LoVo (cell line): ENCODE measurements around the gene PFKP.

Source experiments
- DNase-seq: peaks from one replicate; pipeline ENCODE4 v3.0.0-alpha.2; 2016; ENCODE audit warnings: low spot score

PFKP gene

GRCh38 chr10:3067118-3067858 is at the start of gene PFKP:
TSS of gene PFKP (plus strand) at chr10:3067548. CDS start at chr10:3067596, 48 bp downstream.
- DNase-seq: peak; percentile 22

DNA sequence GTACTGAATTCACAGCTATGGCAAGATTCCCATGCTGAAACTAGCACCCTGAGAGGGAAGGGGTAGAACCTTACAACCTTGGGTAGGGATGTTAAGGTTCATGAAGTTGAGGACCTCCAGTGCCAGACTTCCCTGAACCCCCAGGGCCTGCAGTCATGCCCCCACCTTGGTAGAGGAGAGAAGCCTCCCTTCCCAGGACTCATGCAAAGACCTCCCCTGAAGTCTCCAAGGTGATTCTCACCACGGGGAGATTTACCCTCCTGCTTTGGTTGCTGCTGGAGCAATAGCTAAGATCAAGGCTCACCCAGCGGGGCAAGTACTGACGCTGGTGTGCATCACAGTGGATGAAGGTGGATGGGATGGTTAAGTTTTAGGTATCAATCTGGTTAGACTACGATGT is 49.1 kb upstream of the PFKP start:
- DNase-seq: no peak

DNA sequence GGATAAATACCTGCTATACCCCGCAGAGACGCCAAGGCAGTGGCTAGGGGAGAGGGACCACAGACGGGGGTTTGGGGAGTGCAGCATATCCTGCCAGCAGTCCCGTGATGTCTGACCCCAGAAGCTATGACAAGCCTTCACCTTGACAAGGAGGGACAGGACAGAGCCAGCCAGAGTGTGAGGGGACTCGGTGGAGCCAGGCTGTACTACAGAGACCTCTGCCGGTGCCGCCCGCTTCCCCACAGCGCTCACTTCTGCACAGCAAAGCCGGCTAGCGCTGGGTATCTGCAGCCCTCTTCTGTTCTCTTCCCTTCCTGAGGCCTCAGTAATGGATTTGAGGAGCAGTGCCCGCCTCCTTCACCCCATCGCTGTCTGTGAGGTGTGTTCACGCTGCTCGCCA is 47.0 kb upstream of the PFKP start:
- no peak for DNase-seq

DNA sequence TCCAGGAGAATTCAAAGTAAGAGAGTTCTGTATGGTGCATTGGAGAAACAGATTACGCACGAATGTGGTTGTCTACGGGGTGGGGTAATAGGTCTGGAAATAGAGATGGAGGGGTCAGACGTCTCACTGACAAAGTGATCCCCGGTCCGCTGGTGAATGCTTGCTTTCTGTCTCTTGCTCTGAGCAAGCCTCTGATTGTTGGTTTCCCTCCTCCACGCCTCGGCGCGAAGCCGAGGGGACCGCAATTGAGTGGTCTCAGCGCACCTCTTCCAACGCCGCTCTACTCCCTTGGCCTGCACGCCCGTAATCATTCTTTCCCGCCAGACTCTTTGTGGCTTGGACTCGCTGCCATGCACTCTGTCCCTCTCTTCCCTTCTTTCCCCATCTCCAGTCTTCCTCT is 46.5 kb upstream of the PFKP start:
- no peak for DNase-seq

- DNase-seq: no peak
Measured at GRCh38 chr10:3022027-3022426, 45.3 kb upstream of the PFKP start.

- DNase-seq: no peak
Measured at GRCh38 chr10:3023892-3024291, 43.5 kb upstream of the PFKP start.

GRCh38 chr10:3025026-3025683 is 42.2 kb upstream of the PFKP start:
- no peak for DNase-seq

GRCh38 chr10:3027866-3028265 is 39.5 kb upstream of the PFKP start:
- DNase-seq: no peak

DNA sequence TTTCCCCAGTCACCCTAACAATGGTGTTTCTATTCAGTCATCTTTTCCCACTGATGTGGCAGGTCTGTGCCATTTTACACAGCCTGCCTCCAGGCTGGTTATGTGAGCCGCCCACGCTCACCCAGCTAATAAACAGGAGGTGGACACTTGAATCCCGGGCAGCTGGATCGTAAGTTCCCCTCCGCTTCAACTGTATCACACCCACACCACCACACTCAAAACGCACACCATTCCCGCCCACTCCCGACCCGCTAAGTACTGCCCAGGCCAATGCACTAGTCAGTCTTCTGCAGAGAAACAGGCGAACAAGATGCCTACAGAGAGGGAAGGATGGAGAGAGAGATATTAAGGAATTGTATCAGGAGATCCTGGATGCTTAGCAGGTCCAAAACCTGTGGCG is 38.9 kb upstream of the PFKP start:
- no peak for DNase-seq

- DNase-seq: no peak
Measured at GRCh38 chr10:3030765-3031164, 36.6 kb upstream of the PFKP start.

- DNase-seq: no peak
Measured at GRCh38 chr10:3031490-3031889, 35.9 kb upstream of the PFKP start.

DNA sequence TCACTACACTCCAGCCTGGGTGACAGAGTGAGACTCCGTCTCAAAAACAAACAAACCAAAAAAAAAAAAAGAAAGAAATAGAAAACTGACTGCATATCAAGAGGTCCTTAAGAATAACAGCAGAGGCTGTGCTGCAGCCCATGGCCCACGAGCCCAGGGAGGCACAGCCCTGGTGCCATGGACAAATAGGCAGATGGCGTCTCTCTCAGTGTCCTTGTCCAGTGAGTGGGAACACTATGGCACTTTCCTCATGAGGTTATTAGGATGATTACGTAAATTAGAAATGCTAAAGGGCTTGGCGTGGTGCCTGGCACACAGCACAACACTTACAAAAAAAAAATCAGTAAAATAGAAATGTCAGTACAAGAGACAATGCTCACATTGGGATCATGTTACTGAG is 33.4 kb upstream of the PFKP start:
- DNase-seq: no peak

DNA sequence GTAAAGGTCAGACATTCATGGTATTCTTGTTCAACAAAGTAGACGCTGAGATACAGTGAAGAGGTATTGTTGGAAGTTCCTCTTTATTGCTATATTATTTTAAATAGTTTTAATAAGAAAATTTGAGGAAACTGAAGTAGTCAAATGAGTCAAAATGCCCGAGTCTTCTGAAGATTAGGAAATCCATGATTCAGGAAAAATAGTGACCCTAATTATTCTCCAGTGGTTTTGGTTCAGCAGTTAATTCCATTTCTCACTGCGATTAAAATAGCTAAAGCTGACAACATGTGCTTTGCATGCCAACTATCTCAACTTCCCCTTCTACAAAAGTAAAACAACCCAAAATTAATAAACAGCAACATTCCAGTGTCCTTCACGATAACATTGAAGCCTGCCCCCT is 32.7 kb upstream of the PFKP start:
- DNase-seq: no peak

- DNase-seq: no peak
Measured at GRCh38 chr10:3036155-3037021, 31.0 kb upstream of the PFKP start.

DNA sequence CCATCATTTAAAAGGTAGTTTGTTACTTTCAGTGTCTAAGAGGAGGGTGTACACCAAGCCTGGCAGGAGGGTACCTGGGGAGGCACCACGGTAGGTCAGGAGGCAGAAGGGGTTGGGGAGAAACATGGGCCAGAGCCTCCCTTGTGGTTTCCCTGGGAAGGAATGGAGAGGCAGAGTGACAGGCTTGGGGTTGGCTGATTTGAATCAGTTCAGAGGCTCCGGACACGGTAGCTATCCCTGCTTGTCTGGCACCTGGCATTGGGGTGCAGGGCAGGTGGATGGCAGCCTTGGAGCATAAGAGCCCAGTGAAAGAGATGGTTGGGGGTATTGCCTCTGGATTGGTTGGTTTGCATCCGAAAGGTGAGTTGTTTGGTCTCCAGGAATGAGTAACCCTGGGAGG is 30.2 kb upstream of the PFKP start:
- no peak for DNase-seq

DNA sequence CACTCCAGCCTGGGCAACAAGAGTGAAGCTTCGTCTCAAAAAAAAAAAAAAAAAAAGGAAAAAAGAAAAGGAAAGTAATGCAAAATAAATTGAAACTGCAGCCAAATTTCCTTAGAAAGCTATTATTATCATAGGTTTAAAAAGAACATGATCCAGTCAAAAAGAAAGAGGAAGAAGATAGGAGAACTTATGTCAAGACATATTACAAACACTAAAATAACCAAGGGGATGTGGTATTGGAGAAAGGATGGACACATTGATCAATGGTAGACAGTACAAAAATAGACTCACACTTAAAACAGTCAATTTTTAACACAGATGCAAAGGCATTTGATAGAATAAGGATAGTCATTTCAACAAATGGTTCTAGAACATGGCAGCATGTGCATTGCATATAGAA is 27.3 kb upstream of the PFKP start:
- no peak for DNase-seq

- DNase-seq: no peak
Measured at GRCh38 chr10:3042589-3042988, 24.8 kb upstream of the PFKP start.

- DNase-seq: peak; percentile 65
Measured at GRCh38 chr10:3043512-3044368, 23.6 kb upstream of the PFKP start.

GRCh38 chr10:3045471-3046209 is 21.7 kb upstream of the PFKP start:
- DNase-seq: no peak

- DNase-seq: no peak
Measured at GRCh38 chr10:3046210-3046779, 21.1 kb upstream of the PFKP start.

DNA sequence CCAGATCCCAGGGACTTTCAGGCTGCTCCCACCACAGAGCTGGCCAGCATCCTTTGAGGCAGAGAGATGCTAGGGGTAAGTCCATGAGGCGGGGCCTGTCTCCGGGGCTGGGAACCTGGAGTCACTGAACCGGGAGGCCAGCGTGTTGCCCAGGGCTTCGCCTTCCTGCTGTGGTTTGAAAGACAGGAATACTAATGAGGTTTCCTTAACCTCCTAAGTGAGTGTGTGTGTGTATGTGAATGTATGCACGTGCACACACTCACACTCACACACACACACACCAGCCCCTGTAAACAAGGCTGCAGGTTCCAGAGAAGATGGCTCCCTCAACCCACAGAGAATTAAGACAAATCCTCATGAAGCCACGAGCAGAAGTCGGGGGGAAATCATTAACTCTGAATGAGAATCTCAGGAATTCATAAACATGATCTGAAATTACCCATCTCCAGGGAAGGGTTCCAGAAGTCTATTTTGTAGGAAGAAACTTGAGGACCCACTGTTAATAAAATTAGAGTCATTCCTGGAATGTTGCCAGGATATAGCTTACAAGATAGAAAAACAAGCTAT is 20.3 kb upstream of the PFKP start:
- no peak for DNase-seq
